ENCODE data around the gene AGL. TPM values are rescaled to one million over a fixed set of nuclear protein-coding genes. Genes with fewer than 3 reads are reported as not detected.
A peak's percentile ranks its signal among the peaks of the same experiment; 100 is the strongest.
"Not testable (repeated sequence)": the region's sequence is repeated elsewhere in the genome, so short reads cannot be mapped to it uniquely, and the experiment has no call there.

Gene AGL
- total RNA-seq, 4 donors from 2014 or later: 23.2 to 57.3 (median 34.7) TPM

DNA sequence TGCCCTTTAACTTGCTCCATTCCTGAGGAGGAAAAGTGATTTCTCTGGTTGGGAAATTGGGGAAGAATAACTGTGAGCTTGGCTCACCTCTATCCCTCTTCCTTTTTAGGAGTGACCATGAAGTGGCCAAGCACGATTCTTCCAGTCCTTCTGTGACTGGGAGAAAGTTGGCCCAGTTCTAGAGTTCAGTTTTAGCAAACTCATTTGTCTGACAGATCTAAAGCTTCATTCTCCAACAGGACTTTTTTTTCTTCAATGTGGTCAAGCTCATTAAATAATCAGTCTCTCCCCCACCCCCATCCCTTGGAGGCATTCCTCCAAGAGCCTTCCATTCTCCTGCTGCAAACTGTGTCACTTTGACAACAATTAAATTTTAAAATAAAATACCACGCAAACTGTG, 6.4 kb upstream of the AGL start:
- no peaks in the 10 kb centered on the region for H3K36me3 ChIP-seq
- intact Hi-C loops (cut with DNase I): no loop called here
- WGBS, 2 donors: 70 to 83% methylated on average over 2 of the region's 2 CpGs
- no peak for DNase-seq
- H3K27ac ChIP-seq: no peak overlapping the region
- H3K4me3 ChIP-seq (replicated peaks in 1 of 3): no peak overlapping the region
- H3K4me1 ChIP-seq: no peaks in the 10 kb centered on the region
- no peak for TF ChIP-seq POLR2A (IDR thresholded peaks at IDR 0.05)
- TF ChIP-seq, protein P1, sequence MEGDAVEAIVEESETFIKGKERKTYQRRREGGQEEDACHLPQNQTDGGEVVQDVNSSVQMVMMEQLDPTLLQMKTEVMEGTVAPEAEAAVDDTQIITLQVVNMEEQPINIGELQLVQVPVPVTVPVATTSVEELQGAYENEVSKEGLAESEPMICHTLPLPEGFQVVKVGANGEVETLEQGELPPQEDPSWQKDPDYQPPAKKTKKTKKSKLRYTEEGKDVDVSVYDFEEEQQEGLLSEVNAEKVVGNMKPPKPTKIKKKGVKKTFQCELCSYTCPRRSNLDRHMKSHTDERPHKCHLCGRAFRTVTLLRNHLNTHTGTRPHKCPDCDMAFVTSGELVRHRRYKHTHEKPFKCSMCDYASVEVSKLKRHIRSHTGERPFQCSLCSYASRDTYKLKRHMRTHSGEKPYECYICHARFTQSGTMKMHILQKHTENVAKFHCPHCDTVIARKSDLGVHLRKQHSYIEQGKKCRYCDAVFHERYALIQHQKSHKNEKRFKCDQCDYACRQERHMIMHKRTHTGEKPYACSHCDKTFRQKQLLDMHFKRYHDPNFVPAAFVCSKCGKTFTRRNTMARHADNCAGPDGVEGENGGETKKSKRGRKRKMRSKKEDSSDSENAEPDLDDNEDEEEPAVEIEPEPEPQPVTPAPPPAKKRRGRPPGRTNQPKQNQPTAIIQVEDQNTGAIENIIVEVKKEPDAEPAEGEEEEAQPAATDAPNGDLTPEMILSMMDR (IDR thresholded peaks at IDR 0.05): no peak
- no peaks in the 10 kb centered on the region for H3K9me3 ChIP-seq
- H3K27me3 ChIP-seq: no peaks in the 10 kb centered on the region

DNA sequence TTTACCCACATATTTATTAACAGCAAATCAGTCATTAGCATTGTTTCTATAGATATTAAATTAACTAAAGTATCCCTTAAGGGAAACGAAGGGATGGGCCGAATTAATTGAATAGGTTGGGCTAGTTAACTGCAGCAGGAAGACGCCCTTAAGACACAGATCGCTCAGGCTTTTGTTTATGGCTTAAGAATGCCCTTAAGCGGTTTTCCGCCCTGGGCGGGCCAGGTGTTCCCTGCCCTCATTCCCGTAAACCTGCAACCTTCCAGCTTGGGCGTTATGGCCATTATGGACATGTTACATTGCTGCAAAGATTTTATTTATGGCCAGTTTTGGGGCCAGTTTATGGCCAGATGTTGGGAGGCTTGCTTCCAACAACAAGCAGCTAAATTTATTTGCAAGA, 5.0 kb upstream of the AGL start:
- H3K9me3 ChIP-seq; H3K36me3 ChIP-seq; H3K4me1 ChIP-seq; H3K4me3 ChIP-seq (replicated peaks in 1 of 3); H3K27me3 ChIP-seq; DNase-seq; intact Hi-C loops (cut with DNase I); H3K27ac ChIP-seq: not testable (repeated sequence)
- WGBS, 2 donors: 95 to 97% methylated on average over 9 of the region's 9 CpGs

DNA sequence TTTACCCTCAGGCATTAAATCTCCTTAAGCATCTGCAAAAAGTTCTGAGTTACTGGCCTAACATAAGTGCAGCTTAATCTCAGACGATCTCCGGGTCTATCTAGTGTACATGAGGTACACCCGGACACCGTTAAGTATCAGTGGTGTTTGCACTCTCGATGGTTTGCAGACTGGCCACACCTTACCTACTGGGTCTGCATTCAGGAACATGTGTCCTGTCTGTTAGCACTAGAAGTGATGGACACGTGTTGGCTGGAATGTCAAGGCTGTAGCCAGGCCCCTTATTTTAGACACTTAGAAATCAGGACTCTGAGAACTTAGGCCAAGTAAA, 783 bp upstream of the AGL start:
- 41 to 53% methylated on average over 6 of the region's 6 CpGs for whole genome bisulfite sequencing, 2 donors
- H3K9me3 ChIP-seq: no peaks in the 10 kb centered on the region
- DNase-seq: peak; percentile 13 to 20
- H3K27me3 ChIP-seq: no peaks in the 10 kb centered on the region
- peaks cover 3 to 12% of the 10 kb centered on the region in 2 donors for H3K4me1 ChIP-seq
- intact Hi-C loops (cut with DNase I): no loop called here
- no peaks in the 10 kb centered on the region for H3K36me3 ChIP-seq
- peak overlapping the region; percentile 27 to 87 (median 62) for H3K4me3 ChIP-seq (replicated peaks in 1 of 3)
- H3K27ac ChIP-seq: peak overlapping the region; percentile 79 to 81 (median 81)
- TF ChIP-seq, protein P1 (IDR thresholded peaks at IDR 0.05): no peak
- TF ChIP-seq POLR2A (IDR thresholded peaks at IDR 0.05): no peak

DNA sequence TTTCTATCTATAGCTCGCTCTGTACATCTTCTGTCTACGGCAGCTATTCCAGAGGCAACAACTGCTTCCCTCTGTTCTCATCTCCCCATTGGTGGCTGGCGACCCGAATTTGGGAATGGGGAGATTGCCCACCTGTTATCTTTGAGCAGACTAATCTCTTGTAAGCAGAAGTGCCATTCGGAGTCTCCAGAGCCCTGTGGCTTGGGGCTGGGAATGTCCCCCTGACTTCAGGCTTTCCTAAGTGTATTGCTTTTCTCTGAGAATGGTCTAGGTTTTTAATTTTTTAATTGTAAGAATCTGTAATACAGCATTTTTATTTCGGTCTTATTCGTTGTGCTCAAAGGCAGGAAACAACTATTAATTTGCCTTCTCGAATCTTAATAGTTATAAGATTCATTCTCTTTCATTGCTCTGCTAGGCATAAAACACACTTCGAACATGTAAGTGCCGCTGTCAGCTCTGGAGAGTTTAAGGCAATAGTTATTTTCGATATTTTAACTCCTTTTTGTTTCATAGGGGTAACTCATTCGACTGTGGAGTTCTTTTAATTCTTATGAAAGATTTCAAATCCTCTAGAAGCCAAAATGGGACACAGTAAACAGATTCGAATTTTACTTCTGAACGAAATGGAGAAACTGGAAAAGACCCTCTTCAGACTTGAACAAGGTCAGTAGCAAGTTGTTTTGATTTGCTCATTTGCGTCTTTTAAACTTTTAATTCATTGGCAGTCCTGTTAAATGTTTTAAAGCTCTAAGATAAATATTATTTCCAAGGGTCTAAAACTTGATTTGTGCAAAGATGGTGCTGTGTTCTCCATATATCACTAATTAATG, 514 bp downstream of the AGL start:
- H3K4me3 ChIP-seq (replicated peaks in 1 of 3): peak overlapping the region; percentile 27 to 87 (median 62)
- intact Hi-C loops (cut with DNase I): no loop called here
- no peaks in the 10 kb centered on the region for H3K27me3 ChIP-seq
- TF ChIP-seq, protein P1 (IDR thresholded peaks at IDR 0.05): no peak
- no peak for TF ChIP-seq POLR2A (IDR thresholded peaks at IDR 0.05)
- H3K4me1 ChIP-seq: peaks cover 3 to 12% of the 10 kb centered on the region in 2 donors
- H3K36me3 ChIP-seq: no peaks in the 10 kb centered on the region
- WGBS, 2 donors: 4 to 5% methylated on average over 15 of the region's 15 CpGs
- H3K9me3 ChIP-seq: no peaks in the 10 kb centered on the region
- DNase-seq: no peak
- H3K27ac ChIP-seq: peak overlapping the region; percentile 79 to 81 (median 81)

DNA sequence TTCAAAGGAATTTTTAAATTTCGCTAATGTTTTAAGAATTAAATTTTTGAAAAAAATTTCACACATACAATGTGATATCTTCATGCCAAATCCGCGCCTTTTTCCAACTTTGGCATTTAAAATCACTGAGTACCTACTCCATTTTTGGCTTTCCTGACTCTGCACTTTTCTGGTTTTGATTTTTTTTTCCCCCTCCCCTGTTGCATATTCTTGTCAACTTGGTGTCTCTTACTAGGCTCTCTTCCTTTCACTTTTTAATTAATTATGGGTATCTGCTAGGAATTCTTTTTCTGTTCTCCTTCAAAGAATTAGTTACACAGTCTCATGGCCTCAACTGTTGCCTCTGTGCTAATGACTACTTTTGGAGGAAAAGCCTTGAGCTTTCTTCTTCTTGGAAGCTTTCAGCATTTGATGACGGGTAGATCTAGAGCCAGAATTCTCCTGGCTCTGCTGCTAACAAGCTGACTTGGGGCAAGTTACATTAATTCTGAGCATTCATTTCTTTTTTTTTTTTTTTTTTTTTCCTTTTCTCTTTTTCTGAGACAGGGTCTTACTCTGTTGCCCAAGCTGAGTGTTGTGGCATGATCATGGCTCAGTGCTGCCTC, 1.8 kb downstream of the AGL start:
- DNase-seq: no peak
- H3K4me1 ChIP-seq: peaks cover 3 to 12% of the 10 kb centered on the region in 2 donors
- H3K9me3 ChIP-seq: no peaks in the 10 kb centered on the region
- H3K27me3 ChIP-seq: no peaks in the 10 kb centered on the region
- TF ChIP-seq, protein P1 (IDR thresholded peaks at IDR 0.05): no peak
- no peak for TF ChIP-seq POLR2A (IDR thresholded peaks at IDR 0.05)
- no peak overlapping the region for H3K4me3 ChIP-seq (replicated peaks in 1 of 3)
- intact Hi-C loops (cut with DNase I): no loop called here
- no peaks in the 10 kb centered on the region for H3K36me3 ChIP-seq
- H3K27ac ChIP-seq: peak overlapping the region in 1 of 3 donors; percentile 4
- 89 to 91% methylated on average over 4 of the region's 4 CpGs for WGBS, 2 donors
